Common myeloid progenitor, CD34-positive (primary cell): ENCODE results near the gene CCL16. TPM values are rescaled to one million over a fixed set of nuclear protein-coding genes. Genes with fewer than 3 reads are reported as not detected.

Source experiments
- CTCF ChIA-PET: fragments of 350-600 bp; sonication (Branson Sonifier 250); formaldehyde crosslinking; loops from one replicate; lab custom pipeline; 2021; ENCODE audit warnings: antibody characterized with exemption; lab: Charles Lee
- POLR2A ChIA-PET: fragments of 350-600 bp; sonication (Branson Sonifier 250); formaldehyde crosslinking; loops from one replicate; lab custom pipeline; 2021; ENCODE audit warnings: antibody characterized with exemption; lab: Charles Lee
- DNase-seq, 3 donors: peaks; one replicate each; pipeline versions ENCODE4 v3.0.0 to v3.0.0-alpha.2; 2013
- H3K27ac ChIP-seq, 2 experiments: 1 replicate in 1 of 2; 2 replicates in 1 of 2; pipeline ENCODE4 v1.7.0; 2013; ENCODE audit warnings: inconsistent platforms in 2 of 2, low read length in 2 of 2, mild to moderate bottlenecking in 2 of 2, low read depth in 1 of 2, moderate library complexity in 1 of 2; ENCODE audit not compliant: severe bottlenecking in 2 of 2, insufficient read depth in 1 of 2, poor library complexity in 1 of 2
- H3K27me3 ChIP-seq, 5 experiments: replicated peaks in 2 of 5; 1 replicate in 3 of 5; 2 replicates in 2 of 5; pipeline versions ENCODE4 v1.6.1 to v1.7.0; 2013; ENCODE audit warnings: low read length in 4 of 5, mild to moderate bottlenecking in 2 of 5, moderate library complexity in 2 of 5, inconsistent platforms in 1 of 5; ENCODE audit not compliant: insufficient read depth in 5 of 5, control insufficient read depth in 4 of 5
- H3K36me3 ChIP-seq, 4 experiments: 1 replicate in 2 of 4; 2 replicates in 2 of 4; pipeline versions ENCODE4 v1.6.1 to v1.7.0; 2013; ENCODE audit warnings: low read length in 3 of 4, control low read depth in 1 of 4, mild to moderate bottlenecking in 1 of 4; ENCODE audit not compliant: control insufficient read depth in 4 of 4, insufficient read depth in 4 of 4
- H3K4me1 ChIP-seq, 4 experiments: 1 replicate in 3 of 4; 2 replicates in 1 of 4; pipeline versions ENCODE4 v1.6.1 to v1.7.1; 2013; ENCODE audit warnings: low read length in 3 of 4, mild to moderate bottlenecking in 3 of 4, control low read depth in 1 of 4, inconsistent platforms in 1 of 4, moderate library complexity in 1 of 4; ENCODE audit not compliant: control insufficient read depth in 4 of 4, insufficient read depth in 4 of 4; ENCODE audit errors: control extremely low read depth in 1 of 4
- H3K4me3 ChIP-seq, 7 experiments: 1 replicate in 4 of 7; 2 replicates in 3 of 7; pipeline versions ENCODE4 v1.5.1 to v1.7.0; 2013; ENCODE audit warnings: mild to moderate bottlenecking in 7 of 7, low read length in 6 of 7, moderate library complexity in 6 of 7, inconsistent platforms in 2 of 7, low read depth in 2 of 7, control low read depth in 1 of 7; ENCODE audit not compliant: insufficient read depth in 4 of 7, control insufficient read depth in 1 of 7; ENCODE audit errors: extremely low read depth in 1 of 7
- H3K9me3 ChIP-seq, 5 experiments: 1 replicate in 4 of 5; 2 replicates in 1 of 5; pipeline versions ENCODE4 v1.6.1 to v1.7.1; 2013; ENCODE audit warnings: low read length in 4 of 5, mild to moderate bottlenecking in 2 of 5, inconsistent platforms in 1 of 5, low read depth in 1 of 5, moderate library complexity in 1 of 5; ENCODE audit not compliant: control insufficient read depth in 4 of 5, insufficient read depth in 2 of 5; ENCODE audit errors: control extremely low read depth in 1 of 5
- WGBS: methylation state at CpG from one replicate; pipeline ENCODE4 v1.1.5; 2013; ENCODE audit not compliant: insufficient coverage; 5-methylcytosine and 5-hydroxymethylcytosine counted together
- polyA plus RNA-seq: library from polyadenylated mRNA; unstranded; fragments of 120-200 nt; gene quantifications from one replicate; pipeline ENCODE4 v1.2.1, GENCODE V29; 2013

The CCL16 gene, protein sequence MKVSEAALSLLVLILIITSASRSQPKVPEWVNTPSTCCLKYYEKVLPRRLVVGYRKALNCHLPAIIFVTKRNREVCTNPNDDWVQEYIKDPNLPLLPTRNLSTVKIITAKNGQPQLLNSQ
- not detected for polyA plus RNA-seq

- Histone ChIP-seq H3K4me3 (no peak within 1 kb of the TSS), H3K4me1 (no peaks in the 10 kb centered on the region), H3K36me3 (no peaks in the 10 kb centered on the region), H3K9me3 (no peaks in the 10 kb centered on the region), H3K27ac (no peak within 1 kb of the TSS), H3K27me3 (no peaks in the 10 kb centered on the region)
- POLR2A ChIA-PET: no interaction called here
- no peak for DNase-seq
- CTCF ChIA-PET: interaction anchor here (0.9 to 21.0 kb wide), 7 partner anchors 10 to 167 kb away, joined by 3 to 370 read pairs (median 5); no protein-coding TSS in a partner anchor
- 98% methylated on average over 11 of the region's 12 CpGs for WGBS
Measured at GRCh38 chr17:35981246-35981645, at the start of gene CCL16. CCL16 (minus strand) TSS chr17:35981497; CDS start chr17:35981420, 77 bp downstream.

GRCh38 chr17:36030956-36031355 is 49.7 kb upstream of the CCL16 start:
- no CpG with 5 or more reads among the region's 1 CpG for WGBS
- Histone ChIP-seq H3K27ac (no peak overlapping the region), H3K4me1 (peaks cover 3 to 28% (median 10%) of the 10 kb centered on the region in 4 experiments), H3K4me3 (no peak overlapping the region), H3K36me3 (no peaks in the 10 kb centered on the region), H3K9me3 (no peaks in the 10 kb centered on the region), H3K27me3 (no peaks in the 10 kb centered on the region)
- DNase-seq: no peak
- ChIA-PET POLR2A (no interaction called here), CTCF (interaction anchor here (1.5 kb wide), 1 partner anchor 118 kb away, joined by 6 read pairs; no protein-coding TSS in a partner anchor)

DNA sequence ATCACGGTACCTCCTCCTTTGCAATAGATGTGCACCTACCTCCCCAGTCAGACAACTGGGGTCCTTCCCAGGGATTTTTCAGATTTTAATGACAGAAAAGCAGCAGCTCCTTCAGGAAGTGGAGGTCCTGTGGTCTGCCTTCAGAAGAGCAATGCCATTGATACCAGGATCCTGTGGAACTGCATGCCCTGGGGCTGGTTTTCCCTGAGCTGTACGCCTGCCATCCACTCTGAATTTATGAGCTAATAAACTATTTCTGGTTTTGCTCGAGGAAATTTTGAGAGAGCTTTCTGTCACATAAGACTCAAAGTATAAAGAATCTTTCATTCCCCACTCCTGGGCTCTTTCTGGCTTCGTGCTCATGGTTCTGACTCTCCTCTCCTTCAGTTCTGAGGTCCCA is 46.5 kb upstream of the CCL16 start:
- WGBS: 33% methylated on average over 4 of the region's 4 CpGs
- no peak for DNase-seq
- no peak overlapping the region for H3K4me3 ChIP-seq
- H3K27me3 ChIP-seq: no peaks in the 10 kb centered on the region
- peaks cover 0 to 5% (median 0%) of the 10 kb centered on the region in 5 experiments for H3K9me3 ChIP-seq
- peaks cover 0 to 1% (median 0%) of the 10 kb centered on the region in 4 experiments for H3K4me1 ChIP-seq
- no peaks in the 10 kb centered on the region for H3K36me3 ChIP-seq
- H3K27ac ChIP-seq: no peak overlapping the region
- ChIA-PET CTCF (interaction anchor here (1.0 kb wide), 1 partner anchor 121 kb away, joined by 3 read pairs; no protein-coding TSS in a partner anchor), POLR2A (no interaction called here)

DNA sequence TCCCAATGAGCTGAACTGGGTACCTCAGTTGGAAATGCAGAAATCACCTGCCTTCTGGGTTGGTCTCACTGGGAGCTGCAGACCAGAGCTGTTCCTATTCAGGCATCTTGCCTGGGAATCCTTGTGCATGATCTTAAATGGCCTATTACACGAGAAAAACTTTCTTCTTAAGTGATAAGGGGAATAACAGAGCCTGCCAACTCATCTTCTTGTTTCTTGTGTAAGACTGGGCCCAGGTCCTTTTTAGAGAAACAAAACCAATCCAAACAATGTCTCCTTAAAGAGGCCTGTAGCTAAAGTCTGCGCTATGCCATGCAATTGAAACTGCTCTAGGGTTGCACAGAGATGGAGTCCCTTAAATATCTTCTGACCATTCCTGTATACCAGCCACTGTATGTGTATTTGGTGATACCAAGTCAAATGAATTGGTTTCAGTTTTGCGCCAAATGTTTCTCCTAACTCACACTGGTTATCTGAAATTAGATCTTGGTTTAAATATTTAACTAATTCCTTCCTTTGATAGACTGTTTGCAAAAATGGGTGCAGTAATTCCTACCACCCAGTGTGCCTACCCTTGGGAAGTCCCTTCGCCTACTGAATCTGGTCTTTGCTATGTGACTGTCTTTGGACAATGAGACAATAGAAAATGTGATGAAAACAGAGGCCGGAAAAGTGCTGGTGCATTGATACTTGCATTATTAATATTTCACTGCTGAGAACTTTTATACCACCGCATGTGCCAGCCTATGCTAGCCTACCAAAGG is 43.0 kb upstream of the CCL16 start:
- ChIA-PET CTCF (no interaction called here), POLR2A (no interaction called here)
- Histone ChIP-seq H3K27me3 (no peaks in the 10 kb centered on the region), H3K36me3 (no peaks in the 10 kb centered on the region), H3K27ac (no peak overlapping the region), H3K4me3 (no peak overlapping the region), H3K9me3 (peaks cover 0 to 9% (median 3%) of the 10 kb centered on the region in 5 experiments), H3K4me1 (no peaks in the 10 kb centered on the region)
- 100% methylated on average over 5 of the region's 6 CpGs for WGBS
- no peak for DNase-seq

DNA sequence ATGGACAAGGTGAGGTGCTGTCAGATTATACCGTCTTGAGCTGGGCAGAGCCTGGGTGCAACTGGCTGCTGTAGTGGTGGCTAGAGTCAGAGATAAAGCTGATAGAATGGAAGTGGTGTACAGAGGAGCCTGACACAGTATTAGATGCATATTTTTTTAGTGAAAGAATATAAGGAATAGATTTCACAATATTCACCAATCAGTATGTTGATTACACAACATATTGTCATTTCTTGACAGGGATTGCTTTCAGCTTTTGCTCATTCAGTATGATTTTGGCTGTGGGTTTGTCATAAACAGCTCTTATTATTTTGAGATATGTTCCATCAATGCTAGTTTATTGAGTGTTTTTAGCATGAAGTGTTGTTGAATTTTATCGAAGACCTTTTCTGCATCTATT is 38.1 kb upstream of the CCL16 start:
- Histone ChIP-seq H3K27me3 (no peaks in the 10 kb centered on the region), H3K36me3 (no peaks in the 10 kb centered on the region), H3K4me3 (no peak overlapping the region), H3K4me1 (peaks cover 3 to 8% (median 7%) of the 10 kb centered on the region in 4 experiments), H3K27ac (no peak overlapping the region), H3K9me3 (peaks cover 0 to 9% (median 3%) of the 10 kb centered on the region in 5 experiments)
- no peak for DNase-seq
- CTCF ChIA-PET: interaction anchor here (0.6 to 1.1 kb wide), 2 partner anchors 53 to 171 kb away, joined by 3 read pairs; no protein-coding TSS in a partner anchor
- POLR2A ChIA-PET: no interaction called here
- 100% methylated on average over 1 of the region's 2 CpGs for WGBS

GRCh38 chr17:36017799-36018198 is 36.5 kb upstream of the CCL16 start, which contains the start of gene CCL23:
CCL23 (minus strand) TSS chr17:36017972; CDS start chr17:36017897, 75 bp downstream.
- Histone ChIP-seq H3K36me3 (no peaks in the 10 kb centered on the region), H3K27me3 (no peaks in the 10 kb centered on the region), H3K27ac (no peak within 1 kb of the TSS), H3K9me3 (peaks cover 0 to 5% (median 0%) of the 10 kb centered on the region in 5 experiments), H3K4me3 (no peak within 1 kb of the TSS), H3K4me1 (peaks cover 3 to 8% (median 7%) of the 10 kb centered on the region in 4 experiments)
- 24% methylated on average over 5 of the region's 6 CpGs for WGBS
- peak in 2 of 3 donors; percentile 45 to 60 for DNase-seq
- POLR2A ChIA-PET: no interaction called here
- CTCF ChIA-PET: interaction anchor here (0.9 to 1.4 kb wide), 3 partner anchors 35 to 130 kb away, joined by 3 read pairs; no protein-coding TSS in a partner anchor

DNA sequence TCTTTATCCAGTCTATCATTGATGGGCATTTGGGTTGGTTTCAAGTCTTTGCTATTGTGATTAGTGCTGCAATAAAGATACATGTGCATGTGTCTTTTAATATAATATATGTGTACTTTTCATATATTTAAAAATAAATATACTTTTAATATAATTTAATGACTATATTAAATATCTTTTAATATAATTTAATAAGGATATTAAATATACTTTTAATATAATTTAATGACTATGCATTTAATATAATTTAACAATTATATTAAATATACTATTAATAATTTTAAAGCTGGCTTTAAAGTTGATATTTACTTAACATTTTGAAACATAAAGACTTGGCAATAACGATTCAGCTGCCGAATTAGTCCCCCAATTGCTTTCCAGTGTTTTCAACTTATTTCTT is 35.3 kb upstream of the CCL16 start:
- no CpG with 5 or more reads among the region's 2 CpGs for WGBS
- H3K4me3 ChIP-seq: no peak overlapping the region
- DNase-seq: no peak
- H3K36me3 ChIP-seq: no peaks in the 10 kb centered on the region
- H3K27ac ChIP-seq: no peak overlapping the region
- peaks cover 0 to 10% (median 5%) of the 10 kb centered on the region in 5 experiments for H3K9me3 ChIP-seq
- CTCF ChIA-PET: no interaction called here
- POLR2A ChIA-PET: no interaction called here
- peaks cover 3 to 8% (median 7%) of the 10 kb centered on the region in 4 experiments for H3K4me1 ChIP-seq
- no peaks in the 10 kb centered on the region for H3K27me3 ChIP-seq
